ENCODE results near the gene DUSP15.
"Not testable (repeated sequence)": the region's sequence is repeated elsewhere in the genome, so short reads cannot be mapped to it uniquely, and the experiment has no call there.

DUSP15 gene

GRCh38 chr20:31831211-31831610, 39.1 kb downstream of the DUSP15 start:
- no peaks in the 10 kb centered on the region for H3K27me3 ChIP-seq (ENCODE audit: insufficient read depth, low read length)
- H2AFZ ChIP-seq (ENCODE audit: low read length): no peak overlapping the region
- no peak overlapping the region for H3K9ac ChIP-seq (ENCODE audit: low read length)
- no peaks in the 10 kb centered on the region for H3K9me2 ChIP-seq (ENCODE audit: low read depth, low read length)
- H3K36me3 ChIP-seq (ENCODE audit: insufficient read depth, low read length): no peaks in the 10 kb centered on the region
- H3K4me1 ChIP-seq (ENCODE audit: insufficient read depth, low read length, severe bottlenecking): peaks cover 7% of the 10 kb centered on the region
- H4K20me1 ChIP-seq (ENCODE audit: insufficient read depth, low read length): no peaks in the 10 kb centered on the region
- no peaks in the 10 kb centered on the region for H3K79me2 ChIP-seq (ENCODE audit: insufficient read depth, low read length)
- TF ChIP-seq CTCF (IDR thresholded peaks at IDR 0.05; ENCODE audit: low read length): no peak
- no peak for TF ChIP-seq EZH2 (IDR thresholded peaks at IDR 0.05; ENCODE audit: borderline replicate concordance, low read length)
- no peak overlapping the region for H3K4me3 ChIP-seq (ENCODE audit: low read depth, low read length, poor library complexity, severe bottlenecking)
- H3K9me3 ChIP-seq (ENCODE audit: low read length): no peaks in the 10 kb centered on the region
- H3F3A ChIP-seq (ENCODE audit: insufficient read depth, low read length): no peaks in the 10 kb centered on the region
- H3K27ac ChIP-seq (ENCODE audit: low read depth, low read length, poor library complexity, severe bottlenecking): no peak overlapping the region
- no peak overlapping the region for H3K4me2 ChIP-seq (ENCODE audit: low read length)

GRCh38 chr20:31830406-31830981, 39.8 kb downstream of the DUSP15 start:
- H3K27ac ChIP-seq (ENCODE audit: low read depth, low read length, poor library complexity, severe bottlenecking): no peak overlapping the region
- no peaks in the 10 kb centered on the region for H3K9me3 ChIP-seq (ENCODE audit: low read length)
- H3K27me3 ChIP-seq (ENCODE audit: insufficient read depth, low read length): no peaks in the 10 kb centered on the region
- no peaks in the 10 kb centered on the region for H3K9me2 ChIP-seq (ENCODE audit: low read depth, low read length)
- peaks cover 7% of the 10 kb centered on the region for H3K4me1 ChIP-seq (ENCODE audit: insufficient read depth, low read length, severe bottlenecking)
- H3K9ac ChIP-seq (ENCODE audit: low read length): no peak overlapping the region
- no peaks in the 10 kb centered on the region for H4K20me1 ChIP-seq (ENCODE audit: insufficient read depth, low read length)
- H3K79me2 ChIP-seq (ENCODE audit: insufficient read depth, low read length): no peaks in the 10 kb centered on the region
- TF ChIP-seq EZH2 (IDR thresholded peaks at IDR 0.05; ENCODE audit: borderline replicate concordance, low read length): no peak
- no peak for TF ChIP-seq CTCF (IDR thresholded peaks at IDR 0.05; ENCODE audit: low read length)
- no peak overlapping the region for H3K4me2 ChIP-seq (ENCODE audit: low read length)
- no peak overlapping the region for H3K4me3 ChIP-seq (ENCODE audit: low read depth, low read length, poor library complexity, severe bottlenecking)
- no peaks in the 10 kb centered on the region for H3F3A ChIP-seq (ENCODE audit: insufficient read depth, low read length)
- no peaks in the 10 kb centered on the region for H3K36me3 ChIP-seq (ENCODE audit: insufficient read depth, low read length)
- no peak overlapping the region for H2AFZ ChIP-seq (ENCODE audit: low read length)

- Histone ChIP-seq H3K9me3 (ENCODE audit: low read length) (no peaks in the 10 kb centered on the region), H4K20me1 (ENCODE audit: insufficient read depth, low read length) (no peaks in the 10 kb centered on the region), H2AFZ (ENCODE audit: low read length) (no peak overlapping the region), H3K9ac (ENCODE audit: low read length) (no peak overlapping the region), H3K4me2 (ENCODE audit: low read length) (no peak overlapping the region), H3K27me3 (ENCODE audit: insufficient read depth, low read length) (no peaks in the 10 kb centered on the region), H3K4me1 (ENCODE audit: insufficient read depth, low read length, severe bottlenecking) (peaks cover 7% of the 10 kb centered on the region), H3K9me2 (ENCODE audit: low read depth, low read length) (no peaks in the 10 kb centered on the region), H3K27ac (ENCODE audit: low read depth, low read length, poor library complexity, severe bottlenecking) (no peak overlapping the region), H3K4me3 (ENCODE audit: low read depth, low read length, poor library complexity, severe bottlenecking) (no peak overlapping the region), H3K36me3 (ENCODE audit: insufficient read depth, low read length) (no peaks in the 10 kb centered on the region), H3K79me2 (ENCODE audit: insufficient read depth, low read length) (no peaks in the 10 kb centered on the region), H3F3A (ENCODE audit: insufficient read depth, low read length) (no peaks in the 10 kb centered on the region)
- TF ChIP-seq CTCF (IDR thresholded peaks at IDR 0.05; ENCODE audit: low read length) (no peak), EZH2 (IDR thresholded peaks at IDR 0.05; ENCODE audit: borderline replicate concordance, low read length) (no peak)
Measured at GRCh38 chr20:31829731-31830130, 40.6 kb downstream of the DUSP15 start.

- H3K9me3 ChIP-seq (ENCODE audit: low read length); H3K79me2 ChIP-seq (ENCODE audit: insufficient read depth, low read length); H3K9ac ChIP-seq (ENCODE audit: low read length): not testable (repeated sequence)
Measured at GRCh38 chr20:31828016-31828415, 42.3 kb downstream of the DUSP15 start.

More at GRCh38 chr20:31828016-31828415, 42.3 kb downstream of the DUSP15 start:
- not testable (repeated sequence) for H3K9me2 ChIP-seq (ENCODE audit: low read depth, low read length); H3K4me3 ChIP-seq (ENCODE audit: low read depth, low read length, poor library complexity, severe bottlenecking); H3F3A ChIP-seq (ENCODE audit: insufficient read depth, low read length); H3K4me2 ChIP-seq (ENCODE audit: low read length); H4K20me1 ChIP-seq (ENCODE audit: insufficient read depth, low read length); H3K36me3 ChIP-seq (ENCODE audit: insufficient read depth, low read length); H2AFZ ChIP-seq (ENCODE audit: low read length); H3K4me1 ChIP-seq (ENCODE audit: insufficient read depth, low read length, severe bottlenecking); H3K27me3 ChIP-seq (ENCODE audit: insufficient read depth, low read length); H3K27ac ChIP-seq (ENCODE audit: low read depth, low read length, poor library complexity, severe bottlenecking)
